ENCODE results near the gene KCNG1. TPM values are rescaled to one million over a fixed set of nuclear protein-coding genes. Genes with fewer than 3 reads are reported as not detected.

Gene KCNG1
- total and polyA plus RNA-seq, 2 of the 13 experiments (the other 11 are each of a cell fraction or from before 2014, with no cell fraction given), result not detected

DNA sequence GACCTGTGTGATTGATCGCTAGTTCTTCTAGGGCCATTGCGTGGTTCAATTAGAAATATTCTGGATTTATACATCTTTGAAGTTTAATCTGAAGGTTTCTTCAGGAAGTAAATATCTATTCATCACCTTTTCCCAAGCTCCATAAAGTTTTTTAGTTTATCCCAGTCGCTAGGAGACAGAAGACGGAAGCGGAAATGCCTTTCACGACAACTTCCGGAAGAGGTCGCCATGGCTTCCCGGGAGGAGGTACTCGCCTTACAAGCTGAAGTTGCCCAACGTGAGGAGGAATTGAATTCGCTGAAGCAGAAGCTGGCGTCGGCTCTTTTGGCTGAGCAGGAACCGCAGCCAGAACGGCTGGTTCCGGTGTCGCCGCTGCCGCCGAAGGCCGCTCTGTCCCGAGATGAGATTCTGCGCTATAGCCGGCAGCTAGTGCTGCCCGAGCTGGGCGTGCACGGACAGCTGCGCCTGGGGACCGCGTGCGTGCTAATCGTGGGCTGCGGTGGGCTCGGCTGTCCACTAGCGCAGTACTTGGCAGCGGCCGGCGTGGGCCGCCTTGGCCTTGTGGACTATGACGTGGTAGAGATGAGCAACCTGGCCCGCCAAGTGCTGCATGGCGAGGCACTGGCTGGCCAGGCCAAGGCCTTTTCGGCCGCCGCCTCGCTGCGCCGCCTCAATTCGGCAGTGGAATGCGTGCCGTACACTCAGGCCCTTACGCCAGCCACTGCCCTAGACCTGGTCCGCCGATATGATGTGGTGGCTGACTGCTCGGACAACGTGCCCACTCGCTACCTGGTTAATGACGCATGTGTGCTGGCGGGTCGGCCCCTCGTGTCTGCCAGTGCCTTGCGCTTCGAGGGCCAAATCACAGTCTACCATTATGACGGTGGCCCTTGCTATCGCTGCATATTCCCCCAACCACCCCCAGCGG is 64.0 kb downstream of the KCNG1 start, which contains the start of gene MOCS3 (continued):
- TF ChIP-seq KLF11 (CRISPR knock-in tag; IDR thresholded peaks at IDR 0.05) (no peak; the same call in 1 of the 2 replicates), ZFP41 (CRISPR knock-in tag; IDR thresholded peaks at IDR 0.05; ENCODE audit: borderline replicate concordance) (no peak), ZNF724P (CRISPR knock-in tag; IDR thresholded peaks at IDR 0.05; ENCODE audit: borderline replicate concordance) (no peak), ZNF552 (CRISPR knock-in tag; IDR thresholded peaks at IDR 0.05; ENCODE audit: borderline replicate concordance) (peak; percentile 76; the same call in 1 of the 2 replicates), ZBTB3 (CRISPR knock-in tag; IDR thresholded peaks at IDR 0.05; ENCODE audit: borderline replicate concordance, low read depth) (peak; percentile 53; the same call in 1 of the 2 replicates), SAP130 (CRISPR knock-in tag; IDR thresholded peaks at IDR 0.05; ENCODE audit: low read depth) (peak; percentile 84), ZNF672 (CRISPR knock-in tag; IDR thresholded peaks at IDR 0.05) (no peak), MIER3 (CRISPR knock-in tag; IDR thresholded peaks at IDR 0.05; ENCODE audit: borderline replicate concordance) (no peak; the same call in 1 of the 2 replicates), KDM1A (CRISPR knock-in tag; IDR thresholded peaks at IDR 0.05) (no peak), DR1 (CRISPR knock-in tag; IDR thresholded peaks at IDR 0.05) (peak; percentile 36; the same call in 1 of the 2 replicates), SYNCRIP (IDR thresholded peaks at IDR 0.05; ENCODE audit: insufficient read depth, low read depth, low read length) (no peak), ZNF563 (CRISPR knock-in tag; IDR thresholded peaks at IDR 0.05) (0 out of 2 replicates have a peak, but pooled peaks have one; percentile 1), MEIS2 (CRISPR knock-in tag; IDR thresholded peaks at IDR 0.05) (peak; percentile 61), MAZ (IDR thresholded peaks at IDR 0.05; ENCODE audit: borderline replicate concordance, low read depth, low read length) (no peak), MAZ (CRISPR knock-in tag; IDR thresholded peaks at IDR 0.05; ENCODE audit: low read depth) (no peak), ZNF768 (CRISPR knock-in tag; IDR thresholded peaks at IDR 0.05) (peak; percentile 55; the same call in 1 of the 2 replicates)
- TF ChIP-seq, protein P1, sequence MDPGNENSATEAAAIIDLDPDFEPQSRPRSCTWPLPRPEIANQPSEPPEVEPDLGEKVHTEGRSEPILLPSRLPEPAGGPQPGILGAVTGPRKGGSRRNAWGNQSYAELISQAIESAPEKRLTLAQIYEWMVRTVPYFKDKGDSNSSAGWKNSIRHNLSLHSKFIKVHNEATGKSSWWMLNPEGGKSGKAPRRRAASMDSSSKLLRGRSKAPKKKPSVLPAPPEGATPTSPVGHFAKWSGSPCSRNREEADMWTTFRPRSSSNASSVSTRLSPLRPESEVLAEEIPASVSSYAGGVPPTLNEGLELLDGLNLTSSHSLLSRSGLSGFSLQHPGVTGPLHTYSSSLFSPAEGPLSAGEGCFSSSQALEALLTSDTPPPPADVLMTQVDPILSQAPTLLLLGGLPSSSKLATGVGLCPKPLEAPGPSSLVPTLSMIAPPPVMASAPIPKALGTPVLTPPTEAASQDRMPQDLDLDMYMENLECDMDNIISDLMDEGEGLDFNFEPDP (CRISPR knock-in tag; conservative IDR thresholded peaks at IDR 0.05), result no peak; the same call in 1 of the 2 replicates
- TF ChIP-seq, protein P2, sequence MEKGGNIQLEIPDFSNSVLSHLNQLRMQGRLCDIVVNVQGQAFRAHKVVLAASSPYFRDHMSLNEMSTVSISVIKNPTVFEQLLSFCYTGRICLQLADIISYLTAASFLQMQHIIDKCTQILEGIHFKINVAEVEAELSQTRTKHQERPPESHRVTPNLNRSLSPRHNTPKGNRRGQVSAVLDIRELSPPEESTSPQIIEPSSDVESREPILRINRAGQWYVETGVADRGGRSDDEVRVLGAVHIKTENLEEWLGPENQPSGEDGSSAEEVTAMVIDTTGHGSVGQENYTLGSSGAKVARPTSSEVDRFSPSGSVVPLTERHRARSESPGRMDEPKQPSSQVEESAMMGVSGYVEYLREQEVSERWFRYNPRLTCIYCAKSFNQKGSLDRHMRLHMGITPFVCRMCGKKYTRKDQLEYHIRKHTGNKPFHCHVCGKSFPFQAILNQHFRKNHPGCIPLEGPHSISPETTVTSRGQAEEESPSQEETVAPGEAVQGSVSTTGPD (CRISPR knock-in tag; IDR thresholded peaks at IDR 0.05), result no peak
- TF ChIP-seq, protein P3, sequence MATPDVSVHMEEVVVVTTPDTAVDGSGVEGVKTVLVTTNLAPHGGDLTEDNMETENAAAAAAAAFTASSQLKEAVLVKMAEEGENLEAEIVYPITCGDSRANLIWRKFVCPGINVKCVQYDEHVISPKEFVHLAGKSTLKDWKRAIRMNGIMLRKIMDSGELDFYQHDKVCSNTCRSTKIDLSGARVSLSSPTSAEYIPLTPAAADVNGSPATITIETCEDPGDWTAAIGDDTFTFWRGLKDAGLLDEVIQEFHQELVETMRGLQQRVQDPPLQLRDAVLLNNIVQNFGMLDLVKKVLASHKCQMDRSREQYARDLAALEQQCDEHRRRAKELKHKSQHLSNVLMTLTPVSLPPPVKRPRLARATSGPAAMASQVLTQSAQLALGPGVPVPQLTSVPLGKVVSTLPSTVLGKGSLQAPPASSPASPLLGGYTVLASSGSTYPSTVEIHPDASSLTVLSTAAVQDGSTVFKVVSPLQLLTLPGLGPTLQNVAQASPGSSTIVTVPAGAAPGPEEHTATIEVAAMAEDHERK (CRISPR knock-in tag; IDR thresholded peaks at IDR 0.05; ENCODE audit: low read depth), result no peak
- TF ChIP-seq, protein P4, sequence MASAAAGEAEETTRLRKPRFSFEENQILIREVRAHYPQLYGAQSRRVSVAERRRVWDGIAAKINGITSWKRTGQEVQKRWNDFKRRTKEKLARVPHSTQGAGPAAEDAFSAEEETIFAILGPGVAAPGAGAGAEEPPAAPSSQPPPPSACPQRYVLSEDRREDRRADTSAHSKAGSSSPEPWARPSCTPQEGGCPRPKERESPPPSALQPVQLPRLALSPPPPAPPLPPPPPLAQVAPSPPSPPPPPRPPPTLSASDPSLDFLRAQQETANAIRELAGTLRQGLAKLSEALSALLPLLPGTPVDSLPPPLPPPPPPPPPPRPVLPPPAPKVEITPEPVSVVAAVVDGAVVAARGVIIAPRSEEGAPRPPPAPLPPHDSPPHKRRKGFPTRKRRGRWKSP (CRISPR knock-in tag; IDR thresholded peaks at IDR 0.05), result 0 out of 2 replicates have a peak, but pooled peaks have one; percentile 44
- TF ChIP-seq, protein P5, sequence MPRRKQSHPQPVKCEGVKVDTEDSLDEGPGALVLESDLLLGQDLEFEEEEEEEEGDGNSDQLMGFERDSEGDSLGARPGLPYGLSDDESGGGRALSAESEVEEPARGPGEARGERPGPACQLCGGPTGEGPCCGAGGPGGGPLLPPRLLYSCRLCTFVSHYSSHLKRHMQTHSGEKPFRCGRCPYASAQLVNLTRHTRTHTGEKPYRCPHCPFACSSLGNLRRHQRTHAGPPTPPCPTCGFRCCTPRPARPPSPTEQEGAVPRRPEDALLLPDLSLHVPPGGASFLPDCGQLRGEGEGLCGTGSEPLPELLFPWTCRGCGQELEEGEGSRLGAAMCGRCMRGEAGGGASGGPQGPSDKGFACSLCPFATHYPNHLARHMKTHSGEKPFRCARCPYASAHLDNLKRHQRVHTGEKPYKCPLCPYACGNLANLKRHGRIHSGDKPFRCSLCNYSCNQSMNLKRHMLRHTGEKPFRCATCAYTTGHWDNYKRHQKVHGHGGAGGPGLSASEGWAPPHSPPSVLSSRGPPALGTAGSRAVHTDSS (CRISPR knock-in tag; conservative IDR thresholded peaks at IDR 0.05), result 0 out of 2 replicates have a peak, but pooled peaks have one; percentile 50
